Pancreas (tissue), 10 donors: Measurements from ENCODE around the gene ZDHHC17. TPM values are rescaled to one million over a fixed set of nuclear protein-coding genes. Genes with fewer than 3 reads are reported as not detected.

Experiments used
- ATAC-seq, 4 donors: fragments of 200-7000 bp; cut with Tn5 transposase; one replicate each; pipeline versions ENCODE4 v1.8.0 to v1.9.1; 2020; ENCODE audit warnings: mild to moderate bottlenecking in 4 of 4, moderate library complexity in 4 of 4
- DNase-seq, 6 donors: peaks; one replicate each; pipeline ENCODE4 v3.0.0-alpha.2; 2020
- FAIRE-seq: peaks from 2 replicates; lab custom pipeline; 2012; peaks lifted over from hg19 to GRCh38; lab: Jason Lieb, UNC
- H3K27ac ChIP-seq, 4 donors: fragments of 200-600 bp; sonication (generic); 1 replicate in 3 of 4; 2 replicates in 1 of 4; pipeline versions ENCODE4 v1.5.0 to v1.8.0; 2020
- H3K27me3 ChIP-seq, 4 donors: fragments of 200-600 bp; one replicate each; pipeline ENCODE4 v1.8.0; 2021
- H3K36me3 ChIP-seq, 3 donors: fragments of 200-600 bp; sonication (generic) in 1 of 3; one replicate each; pipeline versions ENCODE4 v1.5.0 to v1.8.0; 2020 to 2021
- H3K4me1 ChIP-seq, 3 donors: fragments of 200-600 bp; one replicate each; pipeline ENCODE4 v1.8.0; 2021
- H3K4me3 ChIP-seq, 4 donors: fragments of 200-600 bp; sonication (generic) in 2 of 4; one replicate each; pipeline versions ENCODE4 v1.5.0 to v1.8.0; 2020 to 2021
- H3K9me3 ChIP-seq, 4 donors: fragments of 200-600 bp; one replicate each; pipeline ENCODE4 v1.8.0; 2021
- WGBS, 2 donors: extraction: QIAGEN DNeasy Blood & Tissue Kit; methylation state at CpG; one replicate each; pipeline ENCODE4 v1.1.7; 2013; 5-methylcytosine and 5-hydroxymethylcytosine counted together
- intact Hi-C, 3 donors: fragments of 100-400 bp; cut with DNase I; formaldehyde crosslinking; loops; one replicate each; pipeline versions ENCODE4 v1.11.1 to v1.14.2; 2022
- polyA plus RNA-seq, 2 donors: library from polyadenylated mRNA; stranded (reverse); fragments of 200-250 nt; gene quantifications; one replicate each; pipeline ENCODE4 v1.2.3, GENCODE V29; 2013
- total RNA-seq, 6 donors: library from RNA; stranded (reverse); fragmentation: NEBNext Ultra II Directional in 4 of 6; extraction: Animal tissue kit (Norgen Biotek cat#: 25700) in 4 of 6; gene quantifications; one replicate each; pipeline versions ENCODE4 v1.2.1 to v1.2.4, GENCODE V29; 2021 to 2023
- TF ChIP-seq, protein P1 (sequence below), 4 donors: fragments of 200-600 bp; sonication (generic) in 3 of 4; IDR thresholded peaks; one replicate each; pipeline versions ENCODE4 v1.5.0 to v1.8.0; 2021; ENCODE audit warnings: antibody characterized with exemption in 4 of 4
- donor health status: healthy with polysubstance abuse.
- donor health status: DM: no; HTN: no; CAD: no; lungs with moderate emphysema.
- donor health status: DM: no; HTN: no; CAD: no.
- donor health status: control.
- donor health status: control.
- donor health status: Bipolar disorder and iron deficiency.
- donor health status: DM: yes; HTN: yes; CAD: no.
- donor health status: DM: no; HTN: no; CAD: no.
- donor health status: DM: no; HTN: no; CAD: no.
- donor health status: DM: yes; HTN: yes; CAD: no.

ZDHHC17 gene
- total and polyA plus RNA-seq, 8 donors = 9.5 to 24.3 (median 14.4) TPM

GRCh38 chr12:76878099-76878898 is 114.4 kb downstream of the ZDHHC17 start:
- TF ChIP-seq, protein P1, sequence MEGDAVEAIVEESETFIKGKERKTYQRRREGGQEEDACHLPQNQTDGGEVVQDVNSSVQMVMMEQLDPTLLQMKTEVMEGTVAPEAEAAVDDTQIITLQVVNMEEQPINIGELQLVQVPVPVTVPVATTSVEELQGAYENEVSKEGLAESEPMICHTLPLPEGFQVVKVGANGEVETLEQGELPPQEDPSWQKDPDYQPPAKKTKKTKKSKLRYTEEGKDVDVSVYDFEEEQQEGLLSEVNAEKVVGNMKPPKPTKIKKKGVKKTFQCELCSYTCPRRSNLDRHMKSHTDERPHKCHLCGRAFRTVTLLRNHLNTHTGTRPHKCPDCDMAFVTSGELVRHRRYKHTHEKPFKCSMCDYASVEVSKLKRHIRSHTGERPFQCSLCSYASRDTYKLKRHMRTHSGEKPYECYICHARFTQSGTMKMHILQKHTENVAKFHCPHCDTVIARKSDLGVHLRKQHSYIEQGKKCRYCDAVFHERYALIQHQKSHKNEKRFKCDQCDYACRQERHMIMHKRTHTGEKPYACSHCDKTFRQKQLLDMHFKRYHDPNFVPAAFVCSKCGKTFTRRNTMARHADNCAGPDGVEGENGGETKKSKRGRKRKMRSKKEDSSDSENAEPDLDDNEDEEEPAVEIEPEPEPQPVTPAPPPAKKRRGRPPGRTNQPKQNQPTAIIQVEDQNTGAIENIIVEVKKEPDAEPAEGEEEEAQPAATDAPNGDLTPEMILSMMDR (IDR thresholded peaks at IDR 0.05) = no peak
- FAIRE-seq (no peak), ATAC-seq (peak; percentile 32 to 53 (median 36)), DNase-seq (peak; percentile 11 to 66 (median 30))
- intact Hi-C loops = no loop called here
- no peaks in the 10 kb centered on the region for H3K36me3 ChIP-seq
- peak overlapping the region in 2 of 4 donors; percentile 68 to 72 for H3K27ac ChIP-seq
- peak overlapping the region; percentile 34 to 66 (median 65) for H3K4me3 ChIP-seq
- WGBS, 2 donors = 0 to 1% methylated on average over 43 to 44 of the region's 44 CpGs
- no peaks in the 10 kb centered on the region for H3K9me3 ChIP-seq
- no peaks in the 10 kb centered on the region for H3K27me3 ChIP-seq
- no peaks in the 10 kb centered on the region for H3K4me1 ChIP-seq

DNA sequence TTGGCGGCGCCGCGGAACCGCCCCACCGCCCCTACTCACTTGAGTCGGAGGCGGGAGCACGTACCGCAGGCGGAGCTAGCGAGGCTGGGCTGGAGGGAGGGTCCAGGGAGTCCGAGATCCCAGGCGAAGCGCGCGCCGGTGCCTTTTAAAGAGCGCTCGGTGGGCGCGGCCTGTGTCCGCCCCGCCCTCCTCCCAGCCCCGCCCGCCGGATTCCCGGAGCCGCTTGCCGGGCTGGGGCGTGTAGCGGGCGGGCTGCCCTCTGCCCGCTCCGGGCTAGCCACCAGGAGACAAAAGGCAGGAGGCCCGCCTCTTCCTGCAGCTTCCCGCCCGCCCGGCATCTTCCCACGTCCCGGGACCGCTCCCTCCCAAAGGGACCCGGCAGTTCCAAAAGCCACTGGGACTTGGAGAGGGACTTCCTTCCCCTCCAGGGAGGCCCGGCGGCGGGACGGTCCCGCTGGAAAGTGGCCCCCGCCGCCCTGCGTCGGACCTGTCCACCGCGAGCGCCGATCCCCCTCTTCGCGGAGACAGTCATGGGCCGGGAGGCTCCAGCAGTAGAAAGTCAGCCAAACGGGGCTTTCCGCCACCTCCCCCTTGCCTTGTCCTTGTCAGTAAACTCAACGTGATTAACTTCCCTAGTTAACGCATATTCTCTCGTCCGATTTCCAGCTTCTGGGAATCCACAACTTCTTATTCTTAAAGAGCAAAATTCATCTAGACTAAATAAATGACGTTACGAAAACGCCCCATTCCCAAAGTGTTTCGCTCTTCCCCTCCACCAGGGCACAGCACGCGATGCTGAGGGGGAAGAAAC is 115.2 kb downstream of the ZDHHC17 start, which contains the start of gene CSRP2:
Gene CSRP2, minus strand, starts transcription at position 121 of the 811 bp plus-strand sequence. CDS start 12,759 bp downstream, outside the sequence.
- ATAC-seq = peak; percentile 95 to 98 (median 98)
- TF ChIP-seq, protein P1 (IDR thresholded peaks at IDR 0.05) = no peak
- intact Hi-C loops = no loop called here

DNA sequence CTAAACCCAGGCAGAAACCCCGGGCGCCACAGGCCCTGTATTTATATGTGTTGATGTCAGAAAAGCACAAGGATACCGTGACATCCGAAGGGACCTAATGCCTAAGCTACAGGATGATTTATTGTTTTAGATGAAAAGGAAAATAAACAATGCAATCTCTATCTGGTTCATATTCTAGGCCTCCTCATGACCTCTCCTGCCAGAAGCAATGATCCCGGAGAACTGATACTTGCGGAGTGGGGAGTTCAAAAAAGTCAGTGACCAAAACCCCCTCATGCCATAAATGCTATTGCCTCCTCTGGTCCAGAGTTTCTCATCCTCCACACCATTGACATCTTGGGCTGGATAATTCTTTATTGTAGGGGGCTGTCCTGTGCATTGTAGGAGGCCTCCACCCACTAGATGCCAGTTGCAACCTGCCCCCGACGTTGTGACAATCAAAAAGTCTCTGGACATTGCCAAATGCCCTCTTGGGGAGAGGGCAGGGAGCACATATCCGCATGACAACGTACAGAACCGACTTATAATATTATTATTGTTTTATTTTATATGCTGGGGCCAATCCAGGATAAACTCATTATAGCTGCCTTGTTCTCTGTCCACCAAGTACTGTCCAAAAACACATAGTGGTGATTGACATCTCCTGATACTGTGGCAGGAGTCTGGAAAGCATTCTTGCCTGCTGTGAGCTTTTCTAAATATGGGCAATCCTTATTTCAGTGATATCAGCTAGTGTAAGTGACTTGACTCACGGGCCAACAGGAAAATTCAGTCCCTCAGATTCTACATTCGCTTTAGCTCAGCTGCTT is 116.0 kb downstream of the ZDHHC17 start:
- peak overlapping the region in 3 of 4 donors; percentile 34 to 65 (median 65) for H3K4me3 ChIP-seq
- intact Hi-C loops = no loop called here
- TF ChIP-seq, protein P1 (IDR thresholded peaks at IDR 0.05) = no peak
- FAIRE-seq (no peak), ATAC-seq (peak in 1 of 4 donors; percentile 3), DNase-seq (peak in 1 of 6 donors; percentile 27)
- no peaks in the 10 kb centered on the region for H3K27me3 ChIP-seq
- H3K27ac ChIP-seq = peak overlapping the region in 1 of 4 donors; percentile 72
- no peaks in the 10 kb centered on the region for H3K4me1 ChIP-seq
- H3K9me3 ChIP-seq = no peaks in the 10 kb centered on the region
- H3K36me3 ChIP-seq = no peaks in the 10 kb centered on the region
- WGBS, 2 donors = 49 to 52% methylated on average over 13 of the region's 13 CpGs

More for the DNA sequence above, 115.2 kb downstream of the ZDHHC17 start, which contains the start of gene CSRP2:
- 1 to 3% methylated on average over 66 to 71 of the region's 71 CpGs for WGBS, 2 donors
- H3K27me3 ChIP-seq = no peaks in the 10 kb centered on the region
- peak within 1 kb of the TSS; percentile 35 to 72 (median 56) for H3K27ac ChIP-seq
- DNase-seq = peak; percentile 84 to 97 (median 90)
- H3K9me3 ChIP-seq = no peaks in the 10 kb centered on the region
- H3K4me1 ChIP-seq = no peaks in the 10 kb centered on the region
- no peaks in the 10 kb centered on the region for H3K36me3 ChIP-seq
- H3K4me3 ChIP-seq = peak within 1 kb of the TSS; percentile 34 to 66 (median 65)
- FAIRE-seq = no peak

- Histone ChIP-seq H3K4me1 (no peaks in the 10 kb centered on the region), H3K36me3 (no peaks in the 10 kb centered on the region), H3K4me3 (no peak overlapping the region), H3K27ac (no peak overlapping the region), H3K27me3 (no peaks in the 10 kb centered on the region), H3K9me3 (no peaks in the 10 kb centered on the region)
- WGBS, 2 donors = 79 to 80% methylated on average over 7 of the region's 7 CpGs
- TF ChIP-seq, protein P1 (IDR thresholded peaks at IDR 0.05) = no peak
- intact Hi-C loops = no loop called here
- ATAC-seq = no peak
- no peak for DNase-seq
- FAIRE-seq = no peak
These were observed 116.7 kb downstream of the ZDHHC17 start for GRCh38 chr12:76880519-76881023.
